GM12873 (cell line): ENCODE measurements around the gene AATK.

Source experiments
- CTCF ChIP-seq: IDR thresholded peaks from 2 replicates; pipeline ENCODE4 v1.5.1; 2012; ENCODE audit warnings: low read depth, mild to moderate bottlenecking, moderate library complexity, low read length, control low read depth; ENCODE audit not compliant: insufficient read depth; ENCODE audit errors: missing control alignments

AATK gene

GRCh38 chr17:81127526-81128177, 38.4 kb downstream of the AATK start:
- no peak for TF ChIP-seq CTCF

GRCh38 chr17:81127133-81127455, 38.9 kb downstream of the AATK start:
- TF ChIP-seq CTCF, result no peak

GRCh38 chr17:81126281-81127132, 39.5 kb downstream of the AATK start:
- TF ChIP-seq CTCF, result no peak

GRCh38 chr17:81125573-81126081, 40.4 kb downstream of the AATK start:
- no peak for TF ChIP-seq CTCF

- no peak for TF ChIP-seq CTCF
Measured at GRCh38 chr17:81124377-81124776, 41.6 kb downstream of the AATK start.

GRCh38 chr17:81123052-81124048, 42.7 kb downstream of the AATK start:
- no peak for TF ChIP-seq CTCF
